H1 (cell line): ENCODE data around the gene VPREB1. TPM values are rescaled to one million over a fixed set of nuclear protein-coding genes. Genes with fewer than 3 reads are reported as not detected.

Source experiments
- CTCF ChIA-PET: fragments of 300-600 bp; sonication (Branson Sonifier 250); formaldehyde crosslinking; loops from one replicate; lab custom pipeline; 2021; ENCODE audit not compliant: partially characterized antibody; lab: Charles Lee
- POLR2A ChIA-PET: fragments of 300-600 bp; sonication (Branson Sonifier 250); formaldehyde crosslinking; loops from one replicate; lab custom pipeline; 2021; ENCODE audit warnings: inconsistent platforms; ENCODE audit not compliant: partially characterized antibody; lab: Charles Lee
- DNase-seq, 2 experiments: peaks; one replicate each; pipeline versions ENCODE4 v3.0.0 to v3.0.0-alpha.2; 2010 to 2022; ENCODE audit warnings: low spot score in 2 of 2, low read depth in 1 of 2, mixed read lengths in 1 of 2
- FAIRE-seq: peaks from 2 replicates; lab custom pipeline; 2011; peaks lifted over from hg19 to GRCh38; lab: Jason Lieb, UNC
- H2AFZ ChIP-seq: 2 replicates; pipeline ENCODE4 v1.8.1; 2012; ENCODE audit warnings: low read length, inconsistent platforms
- H2AK5ac ChIP-seq: 2 replicates; pipeline ENCODE4 v1.6.1; 2013; ENCODE audit warnings: low read depth, low read length
- H2BK120ac ChIP-seq: replicated peaks from 2 replicates; pipeline ENCODE3; 2013; ENCODE audit warnings: low read depth, low read length, inconsistent platforms
- H2BK12ac ChIP-seq: 2 replicates; pipeline ENCODE4 v1.6.1; 2013; ENCODE audit warnings: low read depth, low read length
- H2BK15ac ChIP-seq: 2 replicates; pipeline ENCODE4 v1.6.1; 2013; ENCODE audit warnings: low read length
- H2BK20ac ChIP-seq: 2 replicates; pipeline ENCODE4 v1.6.1; 2013; ENCODE audit warnings: low read length
- H2BK5ac ChIP-seq: 2 replicates; pipeline ENCODE4 v1.6.1; 2013; ENCODE audit warnings: low read depth, low read length
- H3K14ac ChIP-seq: 2 replicates; pipeline ENCODE4 v1.6.1; 2013; ENCODE audit warnings: inconsistent platforms; ENCODE audit not compliant: insufficient read length
- H3K18ac ChIP-seq: 2 replicates; pipeline ENCODE4 v1.6.1; 2013; ENCODE audit warnings: low read length; ENCODE audit errors: extremely low read depth
- H3K23ac ChIP-seq: 2 replicates; pipeline ENCODE4 v1.6.1; 2013; ENCODE audit warnings: inconsistent platforms; ENCODE audit not compliant: insufficient read length
- H3K23me2 ChIP-seq: 2 replicates; pipeline ENCODE4 v1.6.1; 2013; ENCODE audit warnings: low read depth, low read length
- H3K27ac ChIP-seq: 2 replicates; pipeline ENCODE4 v1.6.1; 2011; ENCODE audit warnings: low read depth, low read length, inconsistent platforms
- H3K27me3 ChIP-seq, 4 experiments: replicated peaks in 1 of 4; 1 replicate in 1 of 4; 2 replicates in 3 of 4; pipeline versions ENCODE4 v1.6.1 to v1.8.1; 2011 to 2013; ENCODE audit warnings: low read length in 3 of 4, mild to moderate bottlenecking in 3 of 4, inconsistent platforms in 2 of 4, mixed read lengths in 2 of 4, moderate library complexity in 1 of 4; ENCODE audit not compliant: control insufficient read depth in 3 of 4, insufficient read depth in 3 of 4; ENCODE audit errors: extremely low read depth in 1 of 4
- H3K36me3 ChIP-seq, 4 experiments: 2 replicates each; pipeline versions ENCODE4 v1.6.1 to v1.8.1; 2011 to 2013; ENCODE audit warnings: mild to moderate bottlenecking in 4 of 4, low read length in 3 of 4, moderate library complexity in 2 of 4, control low read depth in 1 of 4, inconsistent platforms in 1 of 4; ENCODE audit not compliant: insufficient read depth in 4 of 4, control insufficient read depth in 2 of 4
- H3K4ac ChIP-seq: replicated peaks from 2 replicates; pipeline ENCODE3; 2013; ENCODE audit warnings: low read length, low read depth, mixed read lengths, inconsistent platforms; ENCODE audit not compliant: insufficient read length
- H3K4me1 ChIP-seq, 4 experiments: replicated peaks in 1 of 4; 1 replicate in 1 of 4; 2 replicates in 3 of 4; pipeline versions ENCODE4 v1.6.1 to v1.8.1; 2011 to 2013; ENCODE audit warnings: low read length in 3 of 4, inconsistent platforms in 2 of 4, mixed read lengths in 1 of 4; ENCODE audit not compliant: insufficient read depth in 4 of 4, control insufficient read depth in 3 of 4
- H3K4me2 ChIP-seq, 2 experiments: 2 replicates each; pipeline versions ENCODE4 v1.6.1 to v1.8.1; 2011 to 2013; ENCODE audit warnings: low read depth in 2 of 2, low read length in 2 of 2, control low read depth in 1 of 2, inconsistent platforms in 1 of 2, mild to moderate bottlenecking in 1 of 2; ENCODE audit not compliant: insufficient read depth in 1 of 2
- H3K4me3 ChIP-seq, 4 experiments: fragments of 200-600, 300-600 bp in 1 of 4; sonication (generic), shearing (Covaris generic), sonication (Bioruptor Twin) in 1 of 4; 2 replicates each; pipeline versions ENCODE4 v1.5.1 to v1.8.1; 2011 to 2016; ENCODE audit warnings: low read length in 4 of 4, low read depth in 3 of 4, control low read depth in 2 of 4, inconsistent platforms in 2 of 4, mild to moderate bottlenecking in 2 of 4, mixed read lengths in 1 of 4, moderate library complexity in 1 of 4; ENCODE audit not compliant: insufficient read depth in 2 of 4; ENCODE audit errors: extremely low read depth in 1 of 4
- H3K56ac ChIP-seq: replicated peaks from 2 replicates; pipeline ENCODE3; 2013; ENCODE audit warnings: low read depth, mild to moderate bottlenecking, mixed read lengths, low read length, inconsistent platforms; ENCODE audit not compliant: insufficient read length
- H3K79me1 ChIP-seq: 2 replicates; pipeline ENCODE4 v1.6.1; 2013; ENCODE audit warnings: low read depth, low read length, control low read depth
- H3K79me2 ChIP-seq, 2 experiments: 2 replicates each; pipeline versions ENCODE4 v1.6.1 to v1.8.1; 2012 to 2013; ENCODE audit warnings: low read length in 2 of 2, mild to moderate bottlenecking in 2 of 2, inconsistent platforms in 1 of 2; ENCODE audit not compliant: insufficient read depth in 2 of 2, control insufficient read depth in 1 of 2
- H3K9ac ChIP-seq, 4 experiments: replicated peaks in 1 of 4; 1 replicate in 1 of 4; 2 replicates in 3 of 4; pipeline versions ENCODE4 v1.6.1 to v1.8.1; 2011 to 2013; ENCODE audit warnings: low read depth in 3 of 4, low read length in 3 of 4, control low read depth in 2 of 4, mild to moderate bottlenecking in 2 of 4, moderate library complexity in 2 of 4, inconsistent platforms in 1 of 4; ENCODE audit errors: extremely low read depth in 1 of 4
- H3K9me3 ChIP-seq, 2 experiments: 2 replicates each; pipeline versions ENCODE4 v1.6.1 to v1.8.1; 2012 to 2013; ENCODE audit warnings: mild to moderate bottlenecking in 2 of 2, moderate library complexity in 2 of 2, control low read depth in 1 of 2, inconsistent platforms in 1 of 2, low read depth in 1 of 2, low read length in 1 of 2, mixed read lengths in 1 of 2; ENCODE audit not compliant: insufficient read depth in 2 of 2
- H4K20me1 ChIP-seq, 2 experiments: replicated peaks in 1 of 2; 2 replicates each; pipeline versions ENCODE3 to v1.8.1; 2011 to 2013; ENCODE audit warnings: inconsistent platforms in 2 of 2, low read length in 2 of 2, mild to moderate bottlenecking in 1 of 2; ENCODE audit not compliant: insufficient read depth in 2 of 2, control insufficient read depth in 1 of 2
- H4K5ac ChIP-seq: 2 replicates; pipeline ENCODE4 v1.6.1; 2013; ENCODE audit warnings: low read length, low read depth, mixed read lengths, inconsistent platforms; ENCODE audit not compliant: insufficient read length
- H4K8ac ChIP-seq: 2 replicates; pipeline ENCODE4 v1.8.0; 2013; ENCODE audit warnings: mild to moderate bottlenecking, moderate library complexity, low read length, inconsistent platforms; ENCODE audit not compliant: insufficient read depth; ENCODE audit errors: extremely low read depth
- H4K91ac ChIP-seq: replicated peaks from 2 replicates; pipeline ENCODE3; 2013; ENCODE audit warnings: low read length, mixed read lengths, inconsistent platforms; ENCODE audit not compliant: insufficient read length
- ASH2L ChIP-seq: fragments of 200-600, 300-600 bp; sonication (generic); IDR thresholded peaks from one replicate; pipeline ENCODE4 v1.7.1; 2017; ENCODE audit warnings: low read length
- CEBPB ChIP-seq: IDR thresholded peaks from 2 replicates; pipeline ENCODE4 v1.6.1; 2012; ENCODE audit warnings: low read depth, low read length
- CHD2 ChIP-seq: IDR thresholded peaks from 2 replicates; pipeline ENCODE4 v1.6.1; 2012; ENCODE audit warnings: low read length, improper control_type of control experiment
- EGR1 ChIP-seq: IDR thresholded peaks from 2 replicates; pipeline ENCODE4 v1.6.1; 2011; ENCODE audit warnings: low read depth, low read length, borderline replicate concordance
- FOSL1 ChIP-seq: IDR thresholded peaks from 2 replicates; pipeline ENCODE4 v1.6.1; 2011; ENCODE audit warnings: mild to moderate bottlenecking, low read depth, low read length, moderate library complexity; ENCODE audit not compliant: insufficient read depth
- HDAC2 ChIP-seq, 2 experiments: fragments of 300-600 bp in 1 of 2; sonication (generic) in 1 of 2; IDR thresholded peaks; 2 replicates each; pipeline ENCODE4 v1.6.1; 2011 to 2012; ENCODE audit warnings: low read depth in 2 of 2, low read length in 2 of 2, mild to moderate bottlenecking in 2 of 2, moderate library complexity in 2 of 2, borderline replicate concordance in 1 of 2, inconsistent platforms in 1 of 2
- PHF8 ChIP-seq: fragments of 200-600 bp; sonication (generic); conservative IDR thresholded peaks from 2 replicates; pipeline ENCODE4 v1.7.1; 2012; ENCODE audit warnings: low read depth, mild to moderate bottlenecking, inconsistent platforms, low read length, moderate library complexity
- RAD21 ChIP-seq, 2 experiments: IDR thresholded peaks in 1 of 2; conservative IDR thresholded peaks in 1 of 2; 2 replicates each; pipeline ENCODE4 v1.6.1; 2011; ENCODE audit warnings: low read depth in 2 of 2, low read length in 2 of 2, improper control_type of control experiment in 1 of 2, inconsistent platforms in 1 of 2, mild to moderate bottlenecking in 1 of 2, moderate library complexity in 1 of 2
- SIX5 ChIP-seq: IDR thresholded peaks from 2 replicates; pipeline ENCODE4 v1.6.1; 2011; ENCODE audit warnings: mild to moderate bottlenecking, low read depth, low read length
- SP4 ChIP-seq: IDR thresholded peaks from 2 replicates; pipeline ENCODE4 v1.6.1; 2012; ENCODE audit warnings: low read length, inconsistent platforms
- TAF1 ChIP-seq: IDR thresholded peaks from 2 replicates; pipeline ENCODE4 v1.6.1; 2011; ENCODE audit warnings: mild to moderate bottlenecking, low read depth, low read length
- TCF12 ChIP-seq: IDR thresholded peaks from 2 replicates; pipeline ENCODE4 v1.6.1; 2011; ENCODE audit warnings: low read depth, mild to moderate bottlenecking, low read length
- TEAD4 ChIP-seq: IDR thresholded peaks from 2 replicates; pipeline ENCODE4 v1.6.1; 2012; ENCODE audit warnings: low read depth, low read length, inconsistent platforms, mixed read lengths
- WGBS, 2 experiments: shearing (Covaris generic) in 1 of 2; methylation state at CpG; one replicate each; pipeline versions ENCODE4 v1.1.6 to v1.1.7; 2013 to 2015; ENCODE audit warnings: low lambda C conversion rate in 2 of 2, mixed read lengths in 2 of 2, inconsistent platforms in 1 of 2, low coverage in 1 of 2, missing lambda C conversion rate in 1 of 2; ENCODE audit not compliant: insufficient replicate concordance in 2 of 2, insufficient coverage in 1 of 2, insufficient read length in 1 of 2; ENCODE audit errors: extremely low coverage in 1 of 2, missing lambda C conversion rate in 1 of 2; 5-methylcytosine and 5-hydroxymethylcytosine counted together
- polyA plus RNA-seq, 7 experiments: library from polyadenylated mRNA; depleted of rRNA in 3 of 7; stranded (reverse) in 5 of 7; unstranded in 2 of 7; fragments of >200 nt in 5 of 7; fragments of 200-250 nt in 2 of 7; gene quantifications; 1 replicate in 5 of 7; 2 replicates in 1 of 7; 4 replicates in 1 of 7; pipeline versions ENCODE4 v1.2.1 to v1.2.3, GENCODE V29; 2011 to 2013; ENCODE audit warnings: missing spikeins in 2 of 7, mixed read lengths in 2 of 7
- total RNA-seq: library from RNA; stranded (reverse); fragmentation: NEBNext Ultra II Directional; extraction: Animal tissue kit (Norgen Biotek cat#: 25700); gene quantifications from 2 replicates; pipeline ENCODE4 v1.2.1, GENCODE V29; 2021
- TF ChIP-seq, protein P1 (sequence below): IDR thresholded peaks from 2 replicates; pipeline ENCODE4 v1.6.1; 2012; ENCODE audit warnings: inconsistent platforms
- TF ChIP-seq, protein P2 (sequence below): IDR thresholded peaks from 2 replicates; pipeline ENCODE4 v1.6.1; 2011; ENCODE audit warnings: low read depth, mild to moderate bottlenecking, low read length; ENCODE audit not compliant: insufficient read depth

Gene VPREB1
- total and polyA plus RNA-seq, 2 of the 8 experiments (the other 6 are each of a cell fraction or from before 2014, with no cell fraction given), result not detected

DNA sequence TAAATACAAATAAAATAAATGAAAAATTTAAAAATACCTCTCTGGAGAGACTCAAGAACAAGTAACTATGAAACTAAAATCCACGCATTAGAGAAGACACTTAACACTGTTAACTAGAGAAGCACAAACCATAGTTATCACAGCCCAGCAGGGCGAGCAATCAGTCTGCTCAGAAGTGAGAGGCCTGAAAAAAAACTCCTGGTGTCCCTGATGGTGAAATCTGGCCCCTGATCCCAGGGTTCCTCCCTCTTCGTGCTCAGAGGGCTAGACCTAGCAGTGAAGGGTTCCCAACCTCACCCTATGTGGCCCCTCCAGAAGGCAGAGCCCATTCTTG is 49.7 kb upstream of the VPREB1 start:
- H2BK5ac ChIP-seq, result no peak overlapping the region
- no peak overlapping the region for H4K5ac ChIP-seq
- no peak overlapping the region for H2BK15ac ChIP-seq
- no peak overlapping the region for H3K27ac ChIP-seq
- H3K79me2 ChIP-seq, result no peaks in the 10 kb centered on the region
- no peak overlapping the region for H3K4ac ChIP-seq
- POLR2A ChIA-PET, result no interaction called here
- peaks cover 56 to 60% (median 60%) of the 10 kb centered on the region in 4 experiments for H3K27me3 ChIP-seq
- no peak overlapping the region for H2BK120ac ChIP-seq
- no peak overlapping the region for H3K4me3 ChIP-seq
- CTCF ChIA-PET, result interaction anchor here (1.0 to 4.3 kb wide), 14 partner anchors 10 to 164 kb away, joined by 3 to 49 read pairs (median 5); no protein-coding TSS in a partner anchor
- H2AK5ac ChIP-seq, result no peak overlapping the region
- H3K9me3 ChIP-seq, result no peaks in the 10 kb centered on the region
- no peak overlapping the region for H3K4me2 ChIP-seq
- no peak overlapping the region for H3K23ac ChIP-seq
- no peaks in the 10 kb centered on the region for H3K79me1 ChIP-seq
- H4K8ac ChIP-seq, result no peak overlapping the region
- H2BK20ac ChIP-seq, result no peak overlapping the region
- no peaks in the 10 kb centered on the region for H3K23me2 ChIP-seq
- H3K14ac ChIP-seq, result no peak overlapping the region
- 44% methylated on average over 3 of the region's 3 CpGs; no CpG with 5 or more reads in 1 of the 2 experiments for WGBS, 2 experiments
- FAIRE-seq, result no peak
- no peak overlapping the region for H2AFZ ChIP-seq
- no peaks in the 10 kb centered on the region for H3K4me1 ChIP-seq
- no peak overlapping the region for H2BK12ac ChIP-seq
- H3K9ac ChIP-seq, result no peak overlapping the region
- H4K91ac ChIP-seq, result no peak overlapping the region
- DNase-seq, result no peak
- H3K36me3 ChIP-seq, result no peaks in the 10 kb centered on the region
- H3K18ac ChIP-seq, result no peak overlapping the region
- H3K56ac ChIP-seq, result no peak overlapping the region
- peaks cover 3 to 11% of the 10 kb centered on the region in 2 experiments for H4K20me1 ChIP-seq
- no peak for TF ChIP-seq SP4
- no peak for TF ChIP-seq TEAD4
- TF ChIP-seq, protein P1, sequence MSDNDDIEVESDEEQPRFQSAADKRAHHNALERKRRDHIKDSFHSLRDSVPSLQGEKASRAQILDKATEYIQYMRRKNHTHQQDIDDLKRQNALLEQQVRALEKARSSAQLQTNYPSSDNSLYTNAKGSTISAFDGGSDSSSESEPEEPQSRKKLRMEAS, result no peak
- no peak for TF ChIP-seq EGR1
- TF ChIP-seq CHD2, result no peak
- TF ChIP-seq SIX5, result no peak
- no peak for TF ChIP-seq RAD21 (IDR thresholded peaks at IDR 0.05 in 1 of 2, conservative IDR thresholded peaks at IDR 0.05 in 1 of 2; ENCODE audit: low read depth in 2 of 2, low read length in 2 of 2)
- no peak for TF ChIP-seq ASH2L
- no peak for TF ChIP-seq TAF1
- TF ChIP-seq, protein P2, sequence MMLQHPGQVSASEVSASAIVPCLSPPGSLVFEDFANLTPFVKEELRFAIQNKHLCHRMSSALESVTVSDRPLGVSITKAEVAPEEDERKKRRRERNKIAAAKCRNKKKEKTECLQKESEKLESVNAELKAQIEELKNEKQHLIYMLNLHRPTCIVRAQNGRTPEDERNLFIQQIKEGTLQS, result no peak
- TF ChIP-seq PHF8, result no peak
- TF ChIP-seq FOSL1, result no peak
- no peak for TF ChIP-seq CEBPB
- no peak for TF ChIP-seq TCF12
- no peak for TF ChIP-seq HDAC2 (IDR thresholded peaks at IDR 0.05; ENCODE audit: borderline replicate concordance in 1 of 2, low read depth in 2 of 2, low read length in 2 of 2)
